Measurements from ENCODE around the gene NCMAP. TPM values are rescaled to one million over a fixed set of nuclear protein-coding genes. Genes with fewer than 3 reads are reported as not detected.

The NCMAP gene
- total RNA-seq, 1 donor from 2014 or later = 0.16 TPM

DNA sequence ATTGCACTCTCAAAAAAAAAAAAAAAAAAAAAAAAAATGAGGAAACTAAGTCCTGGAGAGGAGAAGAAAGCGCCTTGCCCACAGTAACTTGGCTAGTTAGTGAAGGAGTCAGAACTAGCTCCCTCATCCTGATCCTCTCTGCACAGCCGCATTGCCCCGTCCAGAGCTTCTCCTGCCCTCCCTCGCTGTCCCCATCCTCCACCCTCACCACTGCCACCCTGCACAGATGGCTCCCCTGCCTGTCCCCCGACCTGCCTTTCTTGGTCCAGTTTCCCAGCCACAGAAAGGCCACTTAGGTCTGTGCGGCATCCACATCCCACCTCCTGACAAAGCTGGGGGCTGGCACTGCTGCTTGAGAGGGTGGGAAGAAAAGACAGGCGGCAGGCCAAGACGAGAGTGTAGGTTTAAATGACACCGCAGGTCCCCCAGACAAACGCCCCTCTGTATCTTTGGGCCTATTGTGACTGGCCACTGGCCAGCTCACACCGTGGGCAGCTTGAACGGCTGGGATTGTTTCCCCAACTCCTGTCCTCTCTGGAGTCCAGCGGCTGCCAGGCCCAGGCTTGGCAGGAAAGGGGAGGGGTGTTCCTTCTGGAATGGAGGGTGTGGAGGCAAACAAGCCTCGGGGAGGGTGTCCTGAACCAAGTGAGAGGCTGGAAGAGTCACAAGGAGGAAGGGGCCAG is 20.2 kb downstream of the NCMAP start:
- ATAC-seq = no peak

DNA sequence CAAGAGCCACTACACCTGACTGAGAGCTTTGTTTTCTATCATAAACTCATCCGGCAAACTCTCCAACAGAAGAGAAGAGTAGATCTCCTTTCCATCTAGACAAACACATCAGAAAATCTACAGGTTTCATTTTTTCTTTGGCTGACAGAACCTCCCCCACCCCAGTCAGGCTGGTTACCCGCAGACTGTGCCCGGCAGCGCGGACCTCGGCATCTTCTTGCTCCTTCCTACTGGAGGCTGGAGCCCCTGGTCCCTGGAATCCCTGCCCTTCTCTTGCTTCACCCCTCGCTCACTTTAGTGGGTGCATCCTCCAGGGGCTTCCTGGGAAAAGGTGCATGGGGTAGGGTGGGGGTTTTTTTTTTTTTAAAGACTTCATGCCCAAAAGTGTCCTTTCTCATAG is 23.0 kb downstream of the NCMAP start:
- no peak for ATAC-seq

DNA sequence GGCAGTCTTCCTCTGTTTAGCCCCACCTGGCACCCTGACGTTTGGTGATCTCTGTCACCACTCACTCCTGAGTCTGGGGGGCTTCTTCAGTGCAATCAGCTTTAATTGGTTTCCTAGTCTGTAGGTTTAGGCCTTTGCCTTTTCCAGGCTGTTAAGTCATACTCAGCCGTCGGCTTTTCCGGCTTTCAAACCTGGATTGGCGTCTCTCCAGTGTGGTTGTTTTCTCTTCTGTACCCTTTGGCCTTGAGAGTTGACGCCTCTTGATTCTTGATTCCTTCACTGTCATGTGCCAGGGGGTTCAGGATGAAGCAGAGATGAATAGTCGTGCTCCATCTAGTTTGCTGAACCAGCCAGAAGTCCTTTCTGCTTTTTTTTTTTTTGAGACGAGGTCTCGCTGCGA is 24.9 kb downstream of the NCMAP start:
- no peak for ATAC-seq

DNA sequence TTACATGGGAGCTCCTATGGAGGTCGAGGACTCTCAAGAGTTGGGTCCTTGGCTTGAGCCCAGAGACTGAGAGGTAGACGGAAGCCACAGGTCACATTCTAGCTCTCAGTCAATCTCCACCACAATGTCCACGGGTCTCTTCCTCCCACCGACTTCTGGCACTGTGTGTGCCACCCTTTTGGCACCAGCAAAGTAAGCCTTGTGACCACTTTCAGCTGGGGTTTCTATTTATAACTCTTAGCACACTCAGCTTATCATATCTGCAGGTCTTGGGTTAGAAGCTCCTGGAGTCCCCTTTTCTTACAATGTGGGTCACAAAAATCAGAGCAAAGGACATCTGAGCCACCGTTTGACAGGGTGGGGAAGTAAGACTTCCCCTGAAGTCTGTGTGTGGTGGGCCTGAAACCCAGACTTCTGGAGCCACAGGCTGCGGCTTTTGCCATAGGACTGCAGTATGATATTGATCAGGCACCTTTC is 28.3 kb downstream of the NCMAP start:
- ATAC-seq = no peak

DNA sequence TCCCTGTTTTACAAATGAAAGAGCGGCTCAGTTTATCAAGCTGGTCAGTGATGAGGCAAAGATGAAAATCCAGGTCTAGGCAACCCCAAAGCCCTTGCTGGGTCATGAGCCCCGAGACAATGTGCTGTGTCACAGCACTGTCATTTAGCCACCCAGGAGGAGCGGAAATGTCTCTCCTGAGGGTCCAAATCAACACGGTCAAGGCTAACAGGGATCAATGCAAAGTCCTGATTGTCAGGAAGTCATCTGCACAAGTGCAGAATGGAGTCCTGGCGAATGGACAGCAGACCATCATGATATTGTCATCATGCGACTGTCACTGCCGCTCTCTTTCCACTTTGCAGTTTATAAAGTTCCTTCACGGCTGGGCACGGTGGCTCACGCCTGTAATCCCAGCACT is 30.2 kb downstream of the NCMAP start:
- no peak for ATAC-seq

DNA sequence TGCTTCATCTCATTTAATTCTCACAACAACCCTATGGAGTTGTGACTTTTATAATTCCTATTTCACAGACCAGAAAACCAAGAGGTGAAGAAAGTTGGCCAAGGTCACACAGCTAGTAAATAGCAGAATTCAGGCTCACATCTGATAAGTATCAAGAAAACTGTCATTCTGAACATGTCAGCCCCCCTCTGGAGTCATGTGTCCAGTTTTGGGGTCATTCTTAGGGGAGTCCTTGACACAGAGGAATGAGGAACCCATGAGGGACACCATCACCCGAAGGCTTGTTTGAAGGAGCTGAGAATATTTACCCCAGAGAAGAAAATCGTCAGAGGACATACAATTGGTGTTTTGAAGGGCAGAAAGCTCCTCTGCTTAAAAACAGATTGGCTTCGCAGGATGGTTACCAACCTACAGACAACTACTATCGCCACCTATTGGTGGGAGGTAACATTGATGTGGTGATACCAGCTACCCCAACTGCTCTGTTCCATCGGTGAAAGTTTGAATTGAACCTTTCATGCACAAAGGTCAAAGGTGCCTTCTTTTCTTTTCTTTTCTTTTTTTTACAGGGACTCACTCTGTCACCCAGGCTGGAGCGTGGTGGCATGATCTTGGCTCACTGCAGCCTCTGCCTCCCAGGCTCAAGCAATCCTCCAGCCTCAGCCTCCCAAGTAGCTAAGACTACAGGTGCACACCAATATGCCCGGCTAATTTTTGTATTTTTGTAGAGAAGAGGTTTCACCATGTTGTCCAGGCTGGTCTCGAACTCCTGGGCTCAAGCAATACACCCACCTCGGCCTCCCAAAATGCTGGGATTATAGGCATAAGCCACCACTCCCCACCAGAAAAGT is 31.3 kb downstream of the NCMAP start:
- peak; percentile 75 for ATAC-seq

DNA sequence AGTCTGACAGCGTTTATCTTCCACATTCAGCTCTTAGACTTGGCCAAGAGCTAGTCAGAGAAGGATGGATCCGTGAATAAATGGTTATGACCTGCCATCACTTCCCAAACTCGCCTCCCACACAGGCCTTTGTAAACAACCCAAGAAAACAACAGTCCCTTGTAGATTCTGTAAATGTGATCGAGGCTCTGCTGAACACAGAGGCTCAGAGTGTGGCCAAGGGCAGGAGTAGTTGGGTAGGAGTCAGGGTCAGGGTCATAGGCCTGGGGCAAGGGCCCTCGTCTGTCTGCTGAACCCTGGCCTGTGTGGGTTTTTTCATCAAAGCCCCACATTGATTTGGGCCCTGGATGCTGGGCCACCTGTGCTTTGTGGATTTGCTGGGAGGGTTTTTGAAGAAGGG is 32.7 kb downstream of the NCMAP start:
- ATAC-seq = no peak

DNA sequence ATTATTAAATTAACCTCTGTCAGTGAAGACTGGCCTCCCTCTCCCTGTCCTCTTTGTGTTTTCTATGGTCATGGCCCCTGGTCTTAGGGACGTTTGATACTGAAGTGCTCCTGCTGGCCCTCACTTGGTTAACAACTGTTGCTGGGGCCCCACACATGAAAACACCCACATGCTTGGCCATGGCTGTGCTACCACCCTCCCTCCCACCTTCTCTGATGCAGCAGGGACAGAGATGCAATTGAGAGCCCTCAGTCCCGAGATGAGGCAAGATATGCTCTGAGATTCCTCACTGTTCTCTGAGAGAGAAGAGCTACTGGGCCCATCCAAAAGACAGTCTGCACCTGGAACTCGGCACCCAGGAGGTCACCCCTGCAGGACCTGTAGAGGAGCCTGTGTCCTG is 33.3 kb downstream of the NCMAP start:
- no peak for ATAC-seq

DNA sequence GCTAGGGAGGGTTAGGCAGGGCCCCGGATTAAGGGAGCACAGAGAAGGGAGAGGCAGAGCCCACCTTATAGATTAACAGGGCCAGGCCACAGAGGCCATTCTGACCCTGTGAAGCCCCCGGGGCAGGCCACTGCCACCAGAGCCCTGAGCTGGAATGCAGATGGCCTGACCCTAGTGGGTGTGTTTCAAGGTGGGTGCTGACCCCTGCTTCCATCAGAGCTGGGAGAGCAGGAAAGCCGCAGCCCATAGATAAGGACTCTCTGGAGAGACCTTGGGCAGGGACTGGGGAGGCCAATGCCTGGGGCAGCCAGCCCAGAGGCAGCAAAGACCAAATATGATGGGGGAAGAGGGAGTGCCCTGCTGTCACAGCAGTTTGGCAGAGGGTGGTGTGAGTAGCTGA is 35.9 kb downstream of the NCMAP start:
- ATAC-seq = no peak

DNA sequence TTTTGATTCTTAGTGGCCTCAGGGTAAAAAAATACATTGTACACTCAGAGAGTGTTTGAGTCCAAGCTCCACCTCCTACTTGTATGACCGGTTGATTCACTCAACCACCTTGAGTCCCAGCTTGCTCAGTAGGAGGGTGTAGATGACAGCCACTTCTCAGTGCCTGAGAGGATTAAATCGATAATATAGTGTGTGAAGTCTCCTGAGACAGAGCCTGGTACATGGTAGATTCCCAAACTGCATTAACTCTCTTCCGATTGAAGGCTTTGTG is 38.4 kb downstream of the NCMAP start:
- ATAC-seq = peak; percentile 92

DNA sequence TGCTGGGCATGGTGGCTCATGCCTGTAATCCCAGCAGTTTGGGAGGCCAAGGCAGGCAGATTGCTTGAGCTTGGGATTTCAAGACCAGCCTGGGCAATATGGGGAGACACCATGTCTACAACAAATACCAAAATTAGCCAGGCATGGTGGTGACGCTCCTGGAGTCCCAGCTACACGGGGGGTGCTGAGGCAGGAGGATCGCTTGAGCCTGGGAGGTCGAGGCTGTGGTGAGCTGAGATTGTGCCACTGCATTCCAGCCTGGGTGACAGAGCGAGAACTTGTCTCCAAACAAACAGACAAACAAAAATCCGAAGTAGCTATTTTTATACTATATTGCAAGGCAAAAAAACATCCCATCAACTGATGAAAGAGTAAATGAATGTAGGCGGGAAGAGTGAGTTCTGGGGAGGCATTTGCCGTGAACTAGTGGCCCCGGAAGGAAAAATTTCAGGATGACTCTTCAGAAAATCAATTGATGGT is 40.6 kb downstream of the NCMAP start:
- no peak for ATAC-seq

DNA sequence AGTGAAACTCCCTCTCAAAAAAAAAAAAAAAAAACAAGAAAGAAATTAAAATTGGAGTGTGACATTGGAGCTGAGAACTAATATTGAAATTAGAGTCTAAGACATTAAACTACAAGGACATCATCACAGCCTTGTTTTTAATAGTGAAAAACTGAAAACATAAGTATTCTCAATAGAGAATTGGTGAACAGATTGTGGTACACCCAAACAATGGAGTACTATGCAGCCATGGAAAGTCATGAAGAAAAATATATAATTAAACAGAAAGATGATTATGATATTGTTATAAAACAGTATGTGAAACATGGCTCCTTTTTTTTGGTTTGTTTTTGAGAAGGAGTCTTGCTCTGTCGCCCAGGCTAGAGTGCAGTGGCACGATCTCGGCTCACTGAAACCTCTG is 43.4 kb downstream of the NCMAP start:
- no peak for ATAC-seq

DNA sequence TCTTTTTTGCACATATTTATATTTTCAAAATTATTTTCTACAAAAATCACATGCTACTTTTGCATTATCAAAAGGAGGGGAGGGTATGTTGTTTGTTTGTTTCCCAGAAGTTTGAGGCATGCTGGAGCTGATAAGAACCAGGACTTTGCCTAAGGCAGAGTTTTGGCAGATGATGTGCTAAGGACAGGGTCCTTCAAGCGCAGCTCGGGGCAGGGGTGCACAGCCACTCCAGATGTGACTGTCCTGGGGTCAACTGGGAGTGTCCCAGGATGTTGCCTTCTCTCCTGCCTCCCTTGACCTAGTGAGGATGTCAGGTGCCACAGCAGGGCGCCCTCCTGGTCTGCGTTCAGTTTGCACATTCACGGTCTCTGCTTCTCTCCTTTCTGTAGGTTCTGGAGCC is 44.7 kb downstream of the NCMAP start:
- no peak for ATAC-seq

DNA sequence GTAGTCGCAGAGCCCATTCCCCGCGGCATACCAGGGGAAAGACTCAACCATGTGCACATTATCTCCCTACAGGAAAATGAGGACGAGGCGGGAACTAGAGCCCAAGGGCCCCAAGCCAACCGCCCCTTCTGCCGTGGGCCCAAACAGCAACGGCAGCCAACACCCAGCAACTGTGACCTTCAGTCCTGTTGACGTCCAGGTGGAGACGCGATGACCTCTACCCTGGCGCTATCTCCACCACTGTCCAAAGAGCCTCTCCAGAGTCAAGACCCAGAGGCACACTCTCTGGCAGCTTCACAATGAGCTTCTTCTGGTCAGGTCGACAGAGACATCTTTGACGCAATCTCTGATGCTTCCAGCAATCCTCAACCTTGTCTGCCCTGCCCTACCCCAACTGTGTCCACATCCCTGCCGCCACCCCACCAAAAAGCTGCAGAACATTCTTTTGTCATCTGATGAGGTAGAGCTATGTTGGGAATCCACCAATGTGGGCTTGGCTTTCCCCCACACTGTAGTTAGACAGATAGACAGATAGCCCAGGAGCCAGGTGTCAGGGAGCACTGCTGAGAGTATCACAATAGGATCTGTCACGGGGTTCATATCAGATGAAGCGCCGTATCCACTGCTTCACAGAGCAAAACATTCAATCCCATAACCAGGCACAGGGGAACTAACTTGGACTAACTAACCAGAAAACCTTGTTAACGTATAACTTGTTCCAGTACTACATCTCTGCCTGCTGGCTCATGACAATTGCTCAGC is 49.8 kb downstream of the NCMAP start:
- no peak for ATAC-seq

DNA sequence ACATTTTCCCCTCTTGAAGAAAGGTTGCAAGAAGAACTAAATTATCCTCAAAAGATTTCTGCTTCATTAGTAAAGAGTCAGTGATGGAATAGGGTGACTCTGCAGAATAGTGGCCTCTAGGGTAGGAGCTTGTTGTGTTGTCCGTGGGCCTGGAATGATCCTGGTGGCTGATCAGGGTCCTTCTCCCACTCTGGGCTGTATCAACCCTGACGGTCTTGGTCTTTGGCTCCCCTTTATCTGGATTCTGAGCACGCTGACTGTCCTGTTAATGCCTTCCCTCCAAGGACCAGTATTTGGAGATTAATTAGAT is 50.4 kb downstream of the NCMAP start:
- no peak for ATAC-seq

DNA sequence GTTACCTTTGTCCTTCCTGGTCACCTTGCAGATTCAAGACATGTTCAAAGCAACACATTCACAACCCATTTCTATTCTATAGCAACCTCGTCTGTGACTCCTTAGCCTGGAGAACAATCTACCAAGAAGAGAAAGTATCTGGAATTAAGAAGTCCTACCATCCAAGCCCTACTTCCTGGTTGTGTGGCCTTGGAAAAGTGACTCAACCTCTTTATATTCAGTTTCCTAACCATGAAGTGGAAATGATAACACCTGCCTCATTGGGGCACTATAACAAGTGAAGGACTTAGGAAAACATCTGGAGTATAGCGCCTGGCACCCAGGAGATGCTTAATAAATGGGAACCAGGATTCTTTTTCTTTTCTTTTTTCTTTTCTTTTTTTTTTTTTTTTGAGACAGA is 50.7 kb downstream of the NCMAP start:
- ATAC-seq = no peak

DNA sequence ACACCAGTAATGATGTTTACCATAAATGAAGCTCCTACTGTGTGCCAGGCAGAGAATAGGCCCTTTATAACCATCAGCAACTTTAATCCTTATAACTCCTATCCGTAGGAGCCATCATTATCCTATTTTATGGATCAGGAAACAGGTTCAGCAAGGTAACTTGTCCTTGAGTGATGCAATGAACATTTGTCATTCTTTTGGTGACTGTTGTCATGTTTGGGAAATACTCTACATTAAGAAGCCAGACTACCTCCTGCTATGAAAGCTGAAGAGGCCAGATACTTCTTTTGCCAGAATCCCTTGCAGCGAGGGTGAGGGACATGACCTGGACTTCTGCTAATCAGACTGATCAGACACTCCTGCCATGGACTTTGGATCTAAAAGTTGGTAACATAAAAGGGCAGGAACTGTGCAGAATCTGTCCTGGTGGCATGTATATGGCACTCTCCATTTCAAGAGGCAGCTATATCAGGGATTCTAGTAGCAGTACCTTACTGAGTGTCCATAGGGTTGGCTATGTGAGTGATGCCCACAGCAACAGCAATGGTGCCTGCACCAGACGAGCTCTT is 54.1 kb downstream of the NCMAP start:
- ATAC-seq = peak; percentile 52

DNA sequence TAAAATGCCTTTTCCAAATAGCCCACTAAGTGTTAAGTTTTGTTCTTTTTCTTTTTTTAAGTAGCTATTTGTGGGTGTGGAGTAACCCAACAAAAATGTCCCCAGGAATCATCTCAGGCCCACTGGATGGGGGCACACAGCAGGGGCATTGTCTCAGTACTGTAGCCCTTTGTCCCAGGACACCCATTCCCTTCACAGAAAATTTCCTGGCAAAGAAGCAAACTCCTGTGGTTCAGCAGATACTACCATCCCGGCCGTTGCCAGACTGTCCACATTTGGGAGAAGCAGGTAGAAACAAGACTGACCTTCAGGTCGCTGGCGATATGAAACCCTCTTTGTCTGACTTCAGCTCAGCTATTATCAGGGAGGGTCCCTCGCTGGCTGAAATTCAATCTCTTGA is 63.5 kb downstream of the NCMAP start:
- no peak for ATAC-seq

DNA sequence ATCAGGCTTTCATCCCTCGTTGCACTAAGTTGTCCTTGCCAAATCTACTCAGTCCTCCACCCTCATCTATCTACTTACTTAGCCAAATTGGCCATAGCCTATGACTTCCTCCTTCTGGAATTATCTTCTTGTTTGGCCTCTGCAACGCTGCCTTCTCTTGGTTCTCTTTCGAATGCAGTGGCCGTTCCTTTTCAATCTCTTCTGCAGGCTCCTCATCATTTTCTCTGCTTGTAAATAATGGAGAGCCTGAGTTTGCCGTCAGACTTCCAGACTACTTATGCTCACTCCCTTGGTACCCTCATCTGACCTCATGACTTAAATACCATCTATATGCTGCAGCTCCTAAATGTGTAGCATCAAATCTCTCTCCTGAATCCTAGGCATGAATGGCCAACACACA is 64.8 kb downstream of the NCMAP start:
- no peak for ATAC-seq

DNA sequence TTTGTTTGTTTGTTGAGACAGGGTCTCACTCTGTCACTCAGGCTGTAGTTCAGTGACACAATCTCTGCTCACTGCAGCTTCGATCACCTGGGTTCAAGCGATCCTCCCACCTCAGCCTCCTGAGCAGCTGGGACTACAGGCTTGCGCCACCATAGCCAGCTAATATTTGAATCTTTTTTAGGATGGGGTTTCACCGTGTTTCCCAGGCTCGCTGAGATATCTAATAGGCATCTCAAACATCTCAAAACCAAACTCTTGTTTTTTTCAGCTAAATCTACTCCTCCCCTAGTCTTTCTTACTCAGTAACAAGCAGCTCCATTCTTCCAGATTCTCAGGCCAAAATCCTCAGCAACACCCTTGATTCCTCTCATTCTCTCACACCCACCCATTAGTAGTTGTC is 65.2 kb downstream of the NCMAP start:
- ATAC-seq = no peak

DNA sequence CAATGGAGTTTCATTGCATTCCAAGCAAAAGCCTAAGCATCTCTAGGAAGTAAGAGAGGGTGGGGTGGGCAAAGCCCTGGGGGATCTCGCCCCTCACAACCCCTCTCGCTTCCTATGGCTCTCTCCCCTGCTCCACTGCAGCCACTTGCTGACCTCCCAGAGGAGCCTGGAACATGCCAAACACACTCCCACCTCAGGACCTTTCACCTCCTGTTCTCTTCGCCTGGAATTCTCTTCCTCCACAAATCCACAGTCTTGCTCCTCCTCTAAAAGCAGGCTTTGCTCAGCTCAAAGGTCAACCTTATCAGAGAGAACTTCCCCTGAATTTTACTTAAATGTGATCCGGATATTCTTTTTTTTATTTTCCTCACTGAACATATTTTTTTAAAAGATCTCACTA is 66.3 kb downstream of the NCMAP start:
- no peak for ATAC-seq

DNA sequence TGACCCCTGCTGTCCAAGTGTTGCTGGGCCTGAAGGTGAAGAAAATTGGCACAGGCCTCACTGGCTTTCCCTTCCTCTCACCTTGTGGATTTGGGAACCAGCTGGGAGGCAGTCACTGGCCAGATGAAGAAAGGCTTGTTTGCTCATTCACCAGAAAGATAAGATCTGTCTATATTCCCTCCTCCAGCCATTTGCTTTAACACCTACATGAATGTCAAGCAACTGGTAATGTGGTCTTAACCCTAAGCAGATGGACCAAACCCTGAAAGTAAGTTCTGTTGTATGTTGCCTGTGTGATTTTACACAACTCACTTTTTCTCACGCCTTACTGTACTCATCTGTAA is 76.9 kb downstream of the NCMAP start:
- no peak for ATAC-seq

DNA sequence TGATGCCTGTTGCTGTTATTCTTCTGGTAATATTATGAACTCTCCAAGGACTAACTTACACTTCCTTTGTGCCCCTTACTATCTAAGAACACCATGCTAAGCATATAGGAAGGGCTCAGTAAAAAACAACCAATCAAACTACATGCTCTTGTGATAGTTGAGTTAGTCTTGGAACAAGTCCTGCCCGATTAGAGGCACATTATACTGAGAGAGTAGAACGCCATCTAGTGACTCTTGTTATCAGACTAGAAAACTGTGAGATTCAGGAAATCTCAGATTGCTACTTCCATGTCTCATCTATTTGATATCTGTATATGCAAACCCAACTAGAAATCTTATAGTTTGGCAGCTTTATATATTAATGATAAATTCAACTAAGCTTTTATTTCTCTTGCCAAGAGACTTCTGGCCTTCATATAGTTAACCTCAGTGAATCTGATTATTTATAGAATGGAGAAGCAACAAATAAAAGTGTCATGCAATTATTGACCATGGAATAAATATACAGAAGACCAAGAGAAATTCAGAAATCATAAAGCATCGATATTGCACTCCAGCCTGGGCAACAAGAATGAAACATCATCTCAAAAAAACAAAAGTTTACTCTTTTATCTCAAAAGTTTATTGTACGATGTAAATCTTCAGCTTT is 79.4 kb downstream of the NCMAP start:
- ATAC-seq = peak; percentile 53
